CD4-positive, alpha-beta T cell treated with Interleukin-15 for 1 hour (primary cell): ENCODE data around the gene SOX9.
"Not testable (repeated sequence)": the region's sequence is repeated elsewhere in the genome, so short reads cannot be mapped to it uniquely, and the experiment has no call there.

ENCODE experiments used
- DNase-seq: peaks from one replicate; pipeline ENCODE4 v3.0.0-alpha.2; 2020

SOX9 gene

DNA sequence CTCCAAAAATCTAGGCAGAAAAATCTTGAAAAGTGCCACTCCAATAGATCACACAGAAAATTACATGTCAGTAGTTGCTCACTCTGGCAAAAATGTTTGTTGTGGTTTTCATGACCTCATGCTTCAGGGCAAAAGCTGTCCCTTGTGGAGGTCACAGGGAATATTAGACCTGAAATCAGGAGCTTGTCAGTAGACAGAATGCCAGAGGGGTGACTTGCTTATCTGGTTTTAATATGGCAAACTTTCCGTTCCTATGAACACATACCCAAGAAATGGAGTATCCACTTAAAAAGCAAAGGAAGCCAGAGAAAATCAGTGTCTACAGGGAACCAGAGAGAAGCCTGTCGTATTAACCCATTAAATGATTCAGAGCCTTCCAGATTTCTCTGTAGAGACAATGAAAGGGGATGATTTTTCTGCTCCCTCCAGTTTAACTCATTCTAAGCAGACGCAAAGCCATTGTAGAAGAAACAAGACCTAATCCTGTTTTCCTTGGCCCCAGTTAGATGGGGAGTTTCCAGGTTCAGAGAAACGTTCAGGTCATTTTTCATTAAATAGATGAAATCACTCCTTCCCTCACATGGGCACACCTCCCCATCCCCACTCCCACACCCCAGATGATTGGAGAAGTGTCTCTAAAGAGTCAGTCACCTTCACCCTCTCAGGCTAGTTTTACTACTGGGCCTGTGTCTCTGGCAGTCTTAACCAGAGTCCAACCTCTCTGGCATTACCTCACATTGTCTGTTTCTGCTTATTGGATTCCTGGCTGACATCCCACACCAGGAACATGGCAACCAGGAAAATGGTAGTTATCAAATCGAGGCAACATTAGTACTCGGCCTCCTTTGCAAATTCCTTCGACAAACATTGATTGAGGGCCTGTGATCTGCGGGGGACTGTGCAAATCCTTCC lies 6.0 kb downstream of the SOX9 start:
- no peak for DNase-seq

DNA sequence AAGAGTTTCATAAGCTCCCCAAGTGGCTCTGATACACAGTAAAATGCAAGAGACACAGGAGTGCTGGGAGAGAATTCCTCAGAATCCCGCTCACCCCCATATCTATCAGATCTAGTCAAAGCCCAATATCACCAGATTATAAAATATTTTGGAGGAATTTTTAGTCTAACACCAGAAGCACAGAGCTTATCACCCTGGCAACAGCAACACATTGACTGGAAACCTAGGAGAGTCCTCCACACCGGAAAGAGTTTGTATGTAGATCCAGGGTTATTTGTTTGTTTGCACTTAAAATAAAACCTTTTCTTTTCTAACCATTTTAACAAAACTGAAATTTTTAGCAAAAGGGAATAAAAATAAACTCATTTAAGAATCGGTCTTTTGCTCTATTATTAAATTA lies 7.2 kb downstream of the SOX9 start:
- DNase-seq = no peak

DNA sequence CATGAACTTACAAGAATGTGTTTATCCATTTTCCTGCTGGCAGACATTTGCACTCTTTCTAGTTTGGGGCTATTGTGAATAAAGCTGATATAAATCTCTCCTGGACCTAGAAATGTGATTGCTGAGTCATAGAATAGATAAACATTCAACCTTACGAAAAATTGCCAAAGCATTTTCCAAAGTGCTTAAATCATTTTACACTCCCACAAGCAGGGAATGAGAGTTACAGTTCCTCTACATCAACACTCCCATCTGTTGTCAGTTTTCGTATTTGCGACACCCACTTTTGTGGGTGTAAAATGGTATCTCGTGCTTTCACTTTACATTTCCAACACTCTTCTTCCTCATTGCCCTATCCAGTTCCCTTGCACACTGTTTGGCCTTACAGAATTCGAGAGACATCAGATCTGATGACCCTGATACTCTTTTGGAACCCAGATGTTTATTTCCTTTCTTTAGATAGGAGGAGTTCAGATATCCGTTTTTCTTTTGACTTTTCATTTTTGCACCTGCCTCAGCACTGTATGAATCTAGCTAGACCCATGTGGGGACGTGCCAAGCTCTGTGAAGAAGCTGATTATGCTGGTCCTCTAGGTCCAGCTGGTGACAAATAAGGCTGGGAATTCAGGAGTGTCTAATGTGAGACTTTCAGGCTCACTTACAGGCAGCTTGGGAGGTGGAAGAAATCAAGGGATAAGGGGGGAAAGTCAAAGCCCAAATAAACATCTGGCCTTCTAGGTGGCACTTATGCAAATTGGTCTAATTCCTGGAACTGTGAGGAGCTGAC lies 14.0 kb downstream of the SOX9 start:
- no peak for DNase-seq

DNA sequence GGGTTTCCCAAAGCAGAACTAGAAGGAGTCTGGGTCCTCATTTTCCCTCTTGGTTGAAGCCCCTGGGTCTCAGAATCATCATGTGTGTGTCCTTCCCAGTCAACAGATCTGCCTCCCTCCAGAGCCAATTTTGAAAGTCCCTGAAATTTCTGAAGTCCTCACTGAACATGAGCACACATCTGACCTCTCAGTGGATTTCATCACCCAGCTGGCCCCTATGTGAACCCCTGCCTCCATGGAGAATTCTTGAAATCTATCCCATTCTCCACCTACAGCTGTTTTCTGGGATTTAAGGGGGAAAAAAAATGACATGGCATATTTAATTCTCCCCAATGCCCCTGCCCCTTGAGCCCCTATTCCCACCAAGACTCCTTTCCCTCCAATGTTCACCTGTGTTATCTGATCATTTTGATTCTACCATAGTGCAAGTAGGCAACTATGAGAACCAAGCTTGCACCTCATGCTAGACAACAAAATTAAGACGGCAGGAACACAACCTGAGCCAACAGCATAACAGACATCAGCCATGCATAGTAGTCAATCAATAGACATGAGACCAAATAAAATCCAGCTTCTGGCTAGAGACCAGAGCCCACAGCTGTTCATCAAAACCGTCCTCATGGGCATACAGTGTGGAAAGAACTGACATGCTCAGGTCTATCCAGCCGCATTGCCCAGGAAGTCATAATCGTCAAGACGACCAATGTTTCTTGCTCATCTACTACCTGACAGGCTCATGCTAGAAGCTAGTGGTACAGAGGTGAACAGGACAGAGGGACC lies 14.9 kb downstream of the SOX9 start:
- DNase-seq = no peak

DNA sequence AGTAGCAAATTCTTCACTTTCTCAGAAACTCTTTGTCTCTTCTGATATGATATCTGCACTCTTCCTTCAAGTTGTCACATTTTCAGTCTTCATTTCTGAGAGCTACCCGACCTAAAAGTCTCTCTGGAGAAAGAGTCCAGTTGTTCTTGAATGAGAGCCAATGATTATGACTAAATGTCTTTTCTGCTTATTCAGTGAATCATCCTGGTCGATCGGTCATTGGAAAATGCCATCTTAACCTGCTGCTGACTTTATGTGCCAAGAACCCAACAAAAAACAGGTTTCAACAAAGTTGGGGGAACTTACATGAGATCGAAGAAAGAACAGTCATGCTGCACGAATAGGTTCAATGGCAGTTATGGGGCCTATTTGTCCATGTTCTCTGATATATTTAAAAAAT lies 15.9 kb downstream of the SOX9 start:
- DNase-seq = no peak

DNA sequence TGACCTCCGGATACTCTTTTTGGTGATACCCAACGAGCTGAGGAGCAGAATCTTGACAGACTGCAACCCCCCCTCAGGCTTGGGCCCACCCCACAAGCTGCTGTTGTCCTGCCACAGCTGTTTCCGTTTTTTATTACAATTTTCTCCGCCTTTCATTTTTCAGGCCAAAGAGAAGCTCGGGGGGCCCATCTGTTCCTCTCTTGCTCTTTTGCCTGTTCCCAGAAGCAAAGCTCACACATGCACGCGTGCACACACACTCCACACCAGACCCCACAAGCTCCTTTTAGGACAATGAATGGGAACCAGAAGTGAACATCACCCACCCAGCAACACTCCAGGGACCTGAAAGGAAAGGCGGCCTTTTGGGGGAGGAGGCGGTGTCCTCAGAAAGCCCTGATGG lies 16.3 kb downstream of the SOX9 start:
- DNase-seq = no peak

DNA sequence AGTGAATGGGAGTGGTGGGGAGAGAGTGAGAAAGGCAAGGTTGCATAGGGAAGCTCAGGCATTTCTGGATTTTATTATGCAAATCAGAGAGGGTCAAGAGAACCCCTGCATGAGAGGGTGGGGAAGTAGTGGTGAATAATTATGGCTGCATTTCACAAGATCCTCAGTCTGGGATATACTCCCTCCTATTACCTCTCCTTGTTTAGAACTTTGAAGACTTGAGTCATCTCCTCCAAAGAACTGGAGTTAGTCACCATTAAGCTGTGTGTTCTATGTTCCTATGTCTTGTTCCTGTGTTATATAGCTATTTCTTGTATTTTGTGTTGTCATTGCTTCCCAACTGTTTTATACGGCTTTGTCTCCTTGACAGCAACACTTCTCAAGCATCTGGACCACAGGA lies 18.4 kb downstream of the SOX9 start:
- no peak for DNase-seq

DNA sequence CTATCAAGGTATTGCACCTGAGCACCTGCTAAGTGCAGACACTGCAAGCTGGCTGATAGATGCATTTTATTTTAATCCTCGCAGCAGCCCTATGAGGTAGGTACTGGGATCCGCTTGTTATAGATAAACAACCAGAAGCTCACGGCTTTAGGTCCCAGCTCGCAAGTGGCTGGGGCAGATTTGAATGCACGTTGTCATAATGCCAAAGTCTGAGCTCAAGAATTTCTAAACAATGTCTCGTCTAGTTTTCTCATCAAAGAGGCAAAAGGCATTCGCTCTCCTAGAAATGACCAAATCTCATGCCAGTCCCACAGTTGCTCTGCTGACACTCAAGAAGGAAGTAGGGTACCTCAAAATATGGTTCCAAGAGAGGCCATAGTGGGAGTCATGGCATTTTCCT lies 20.5 kb downstream of the SOX9 start:
- no peak for DNase-seq

DNA sequence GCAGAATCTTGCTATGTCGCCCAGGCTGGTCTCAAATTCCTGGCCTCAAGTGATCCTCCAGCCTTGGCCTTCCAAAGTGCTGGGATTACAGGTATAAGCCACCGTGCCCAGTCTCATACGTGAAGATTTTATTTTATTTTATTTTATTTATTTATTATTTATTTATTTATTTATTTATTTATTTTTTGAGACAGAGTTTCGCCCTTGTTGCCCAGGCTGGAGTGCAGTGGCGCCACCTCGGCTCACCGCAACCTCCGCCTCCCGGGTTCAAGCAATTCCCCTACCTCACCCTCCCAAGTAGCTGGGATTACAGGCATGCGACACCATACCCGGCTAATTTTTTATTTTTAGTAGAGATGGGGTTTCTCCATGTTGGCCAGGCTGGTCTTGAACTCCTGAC lies 21.3 kb downstream of the SOX9 start:
- not testable (repeated sequence) for DNase-seq

DNA sequence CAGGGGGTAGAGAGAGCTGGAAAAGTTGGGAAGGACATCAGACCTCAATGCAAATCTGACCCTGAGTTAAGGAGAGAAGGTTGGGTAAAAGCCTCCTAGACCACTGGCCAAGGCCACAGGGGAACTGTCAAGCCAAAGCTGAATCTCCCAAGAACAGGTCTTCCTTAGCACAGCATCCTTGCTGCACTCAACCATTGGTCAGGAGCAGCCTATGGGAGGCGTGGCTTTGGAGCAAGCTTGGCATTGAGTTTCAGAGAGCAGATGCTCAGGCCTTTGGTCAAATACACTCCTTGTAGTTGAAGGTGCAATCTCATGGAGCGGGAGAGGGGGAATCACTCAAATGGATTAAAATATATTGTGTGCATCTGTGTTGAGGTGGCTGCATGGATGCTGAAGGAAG lies 21.8 kb downstream of the SOX9 start:
- DNase-seq = no peak

DNA sequence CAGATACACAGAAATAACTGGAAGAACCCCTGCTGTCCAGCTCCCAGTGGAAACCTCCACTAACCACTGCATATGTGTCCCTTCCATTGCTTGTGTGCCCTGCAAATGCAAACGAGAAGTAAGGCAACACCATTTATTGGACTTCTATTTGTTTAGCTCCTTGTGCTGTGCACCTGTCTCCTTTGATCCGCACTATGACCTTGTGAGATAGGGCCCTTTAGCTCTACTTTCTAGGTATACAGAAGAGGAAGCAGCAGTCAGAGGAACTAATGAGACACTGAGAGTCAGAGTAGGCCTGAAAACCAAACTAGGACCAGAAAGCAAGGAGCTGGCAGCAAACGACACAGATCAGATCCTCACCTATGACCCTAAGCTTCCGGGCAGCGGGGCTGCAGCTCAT lies 22.4 kb downstream of the SOX9 start:
- DNase-seq = no peak

DNA sequence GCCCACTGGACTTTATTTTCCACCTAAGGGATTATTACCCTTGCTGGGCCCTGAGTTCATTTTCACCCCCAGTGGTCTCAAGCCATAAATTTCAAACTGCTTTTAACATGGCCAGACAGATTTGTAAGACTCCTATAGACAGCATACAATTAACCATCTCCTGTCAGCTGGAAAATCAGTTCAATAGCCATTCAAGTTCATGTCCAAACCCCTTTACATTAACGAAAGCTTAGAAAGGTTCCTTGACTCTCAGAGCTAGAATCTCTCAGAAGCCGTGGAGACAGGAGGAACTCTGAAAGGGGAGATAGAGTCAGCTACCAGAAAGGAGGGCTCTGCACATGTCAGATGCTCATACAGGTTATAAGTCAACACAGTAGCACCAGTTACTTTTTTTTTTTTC lies 23.3 kb downstream of the SOX9 start:
- DNase-seq = no peak

DNA sequence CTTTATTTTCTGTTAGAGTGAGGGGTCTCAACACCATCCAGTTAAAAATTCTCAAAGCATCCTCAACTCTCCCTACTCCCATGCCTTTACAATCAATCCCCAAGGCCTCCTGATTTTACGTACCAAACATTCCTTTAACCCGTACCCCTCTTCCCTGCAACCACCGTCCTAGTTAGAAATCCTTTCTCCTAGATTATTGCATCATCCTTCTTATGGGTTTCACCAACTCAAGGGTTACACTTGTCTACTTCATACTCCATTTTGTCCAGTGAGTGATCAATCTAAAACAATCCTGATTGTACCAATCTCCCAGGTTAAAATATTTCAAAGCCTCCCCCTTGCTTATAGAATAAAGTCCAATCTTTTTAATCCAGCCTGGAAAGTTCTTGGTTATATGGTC lies 24.7 kb downstream of the SOX9 start:
- no peak for DNase-seq

DNA sequence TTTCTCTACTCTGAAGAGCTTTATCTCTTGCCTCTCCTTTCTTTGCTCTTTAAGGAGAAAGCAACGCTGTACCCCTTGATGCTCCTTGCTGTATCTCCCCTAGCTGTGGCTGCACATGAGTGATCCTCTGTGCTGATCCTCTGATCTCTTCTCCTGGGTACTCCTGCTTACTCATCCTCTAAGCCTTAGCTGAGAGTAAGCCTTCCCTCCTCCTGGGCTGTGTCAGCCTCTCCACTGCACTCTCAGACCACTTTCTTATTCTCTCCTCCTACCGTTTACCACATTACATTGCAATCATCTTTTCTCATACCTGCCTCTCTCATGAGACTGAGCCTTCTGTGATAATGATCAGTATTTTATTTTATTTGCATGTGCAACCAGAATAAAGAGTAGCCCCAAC lies 25.1 kb downstream of the SOX9 start:
- no peak for DNase-seq

DNA sequence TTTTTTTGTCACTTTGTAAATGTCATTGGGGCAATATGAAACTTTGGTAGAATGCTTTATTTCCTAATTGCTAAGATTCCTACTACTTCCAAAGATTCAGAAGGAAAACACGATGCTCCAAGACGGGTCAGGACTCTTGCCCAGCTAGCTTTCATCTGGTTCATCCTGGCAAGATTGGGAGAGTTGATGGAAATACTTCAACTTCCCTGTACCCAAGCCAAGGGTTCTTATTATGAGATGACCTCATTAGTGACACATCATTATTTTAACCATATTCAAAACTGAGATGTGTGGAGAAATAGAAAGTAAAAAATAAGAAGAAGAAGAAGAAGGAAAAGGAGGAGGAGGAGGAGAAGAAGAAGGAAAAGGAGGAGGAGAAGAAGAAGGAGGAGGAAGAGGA lies 25.6 kb downstream of the SOX9 start:
- no peak for DNase-seq

DNA sequence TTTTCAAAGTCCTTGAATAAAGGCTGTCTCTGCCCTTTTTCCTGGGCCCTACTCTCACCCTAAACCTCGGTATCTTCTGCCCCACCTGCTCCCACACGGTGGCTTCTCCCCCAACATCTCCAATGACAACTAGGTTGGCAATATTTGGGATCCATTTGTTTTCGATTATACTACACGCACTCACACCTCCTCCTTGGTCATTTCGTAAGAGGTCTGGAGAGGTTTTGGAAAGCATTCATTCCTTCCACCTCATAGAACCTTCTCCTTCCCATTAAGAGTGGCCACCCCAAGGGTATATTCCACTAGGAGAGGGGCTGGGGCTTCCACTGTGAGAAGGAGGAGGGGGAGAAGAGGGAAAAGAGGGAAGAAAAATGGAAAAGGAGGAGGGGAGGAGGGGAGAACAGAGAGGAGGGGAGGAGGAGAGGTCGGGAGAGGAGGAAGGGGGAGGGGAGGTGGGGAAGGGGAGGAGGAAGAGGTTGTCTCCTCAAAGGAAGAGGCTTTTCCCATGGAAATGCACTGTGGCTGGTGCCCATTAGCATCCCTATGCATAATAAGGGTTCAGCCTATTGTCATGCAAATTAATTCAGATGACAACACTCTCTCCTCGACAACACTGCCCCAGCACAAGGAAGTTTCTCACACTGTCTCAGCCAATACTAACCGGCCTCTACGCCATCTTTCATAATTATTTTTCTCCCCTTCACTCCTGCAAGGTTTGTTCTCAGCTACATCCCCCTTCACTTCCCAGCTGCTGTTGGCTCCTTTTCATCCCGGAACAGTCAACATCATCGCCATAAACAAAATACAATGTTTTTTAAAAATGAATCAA lies 30.0 kb downstream of the SOX9 start:
- DNase-seq = no peak

DNA sequence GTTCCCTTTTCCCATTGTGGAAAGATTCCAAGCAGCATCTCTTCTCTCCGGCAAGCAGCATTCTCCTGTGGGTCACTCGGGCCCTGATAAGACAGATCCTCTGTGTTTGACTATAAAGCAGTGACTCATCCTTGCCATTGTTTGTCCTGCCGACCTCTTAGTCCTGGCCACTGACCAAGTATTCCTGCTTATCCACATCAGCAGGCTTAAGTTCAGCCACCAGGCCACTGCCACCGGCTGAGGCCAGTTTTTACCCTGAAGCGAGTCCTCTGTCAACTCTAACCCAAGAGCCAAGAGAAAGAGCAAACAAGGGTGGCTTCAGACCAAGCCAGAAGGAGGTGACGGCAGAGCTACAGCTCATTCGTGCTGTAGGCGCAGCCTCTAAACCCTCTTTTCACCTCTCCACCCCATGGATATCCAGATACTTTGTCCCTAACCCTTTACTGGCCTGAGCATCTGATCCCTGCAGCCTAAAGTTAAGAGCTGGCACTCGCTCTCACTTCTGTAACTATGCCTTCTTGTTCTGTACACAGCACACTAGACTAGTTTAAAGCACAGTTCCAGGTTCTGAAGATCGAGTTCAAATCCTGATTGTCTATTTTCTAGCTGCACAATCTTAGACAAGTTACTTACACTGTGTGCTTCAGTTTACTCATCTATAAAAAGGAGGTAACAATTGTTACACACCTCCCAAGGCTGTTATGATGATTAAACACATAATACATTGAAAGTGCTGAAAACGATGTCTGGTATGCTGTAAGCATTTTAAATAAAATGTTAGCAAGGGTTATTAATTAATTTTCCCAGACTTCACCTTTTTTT lies 31.0 kb downstream of the SOX9 start:
- DNase-seq = no peak

DNA sequence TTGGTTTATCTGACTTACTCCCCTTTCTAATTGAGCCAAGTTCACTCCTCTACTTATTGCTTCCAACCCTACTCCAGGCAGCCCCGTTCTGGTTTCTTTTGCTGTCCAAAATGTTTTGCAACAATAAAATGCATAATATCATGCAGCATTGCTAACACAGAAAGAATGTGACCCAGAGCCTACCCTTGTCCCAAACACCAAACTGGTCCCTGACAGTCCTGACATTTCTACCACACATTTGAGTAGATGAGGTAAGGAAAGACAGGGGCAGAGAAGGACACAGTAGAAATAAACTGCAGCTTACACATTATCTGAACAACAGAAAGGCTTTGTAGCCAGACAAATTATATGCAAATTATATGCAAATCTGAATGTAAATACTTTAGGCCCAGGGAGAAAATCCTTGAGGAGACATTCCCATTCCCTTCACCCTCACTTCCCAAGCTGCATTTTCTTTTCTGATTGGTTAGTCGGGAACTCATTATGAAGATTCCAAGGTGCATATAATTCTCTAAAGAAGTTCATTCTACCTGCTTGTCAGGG lies 31.6 kb downstream of the SOX9 start:
- no peak for DNase-seq

DNA sequence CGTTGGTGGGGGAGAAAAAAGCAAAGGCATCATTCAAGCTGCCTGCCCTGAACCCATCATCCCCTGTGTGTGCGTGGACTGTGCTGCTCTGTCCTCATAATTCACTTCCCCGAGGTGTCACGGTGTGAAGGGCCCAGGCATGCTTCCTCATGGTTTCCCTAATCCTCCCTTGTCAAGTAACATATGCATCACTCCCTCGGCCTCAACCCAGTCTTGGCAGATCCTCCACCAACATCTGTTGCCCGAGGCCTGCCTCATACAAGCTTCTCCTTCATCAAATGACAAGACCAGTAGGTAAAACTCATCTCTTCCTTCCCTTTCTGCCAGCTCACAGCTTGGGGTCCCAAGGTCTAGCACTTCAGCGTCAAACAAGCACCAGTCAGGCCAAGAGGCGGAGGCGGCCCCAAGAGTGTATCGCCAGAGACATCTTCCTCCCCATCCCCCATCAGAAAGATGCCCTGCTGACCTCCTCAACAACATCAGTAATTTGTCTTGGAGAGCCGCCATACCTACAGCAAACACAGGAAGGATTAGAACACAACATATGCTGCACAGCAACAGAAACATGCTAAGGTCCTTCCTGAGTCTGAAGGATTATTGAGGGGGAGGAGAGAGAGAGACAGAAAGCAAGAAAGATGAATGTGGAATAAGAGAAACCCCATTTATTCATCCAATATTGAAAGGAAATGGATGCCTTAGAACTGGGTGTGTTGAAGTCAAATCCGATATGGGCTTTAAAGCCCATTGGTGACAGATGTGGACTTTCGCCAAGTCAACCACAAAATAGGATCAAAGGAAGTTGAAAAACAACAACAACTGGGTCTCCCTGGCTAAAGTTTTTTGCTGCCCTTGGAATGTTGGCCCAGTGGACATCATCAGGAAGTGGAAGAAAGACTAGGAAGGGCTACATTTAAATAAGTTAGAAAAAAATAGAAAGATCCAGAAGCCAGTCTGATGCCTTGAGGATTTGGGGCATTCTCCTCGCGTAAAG lies 38.4 kb downstream of the SOX9 start:
- DNase-seq = no peak

DNA sequence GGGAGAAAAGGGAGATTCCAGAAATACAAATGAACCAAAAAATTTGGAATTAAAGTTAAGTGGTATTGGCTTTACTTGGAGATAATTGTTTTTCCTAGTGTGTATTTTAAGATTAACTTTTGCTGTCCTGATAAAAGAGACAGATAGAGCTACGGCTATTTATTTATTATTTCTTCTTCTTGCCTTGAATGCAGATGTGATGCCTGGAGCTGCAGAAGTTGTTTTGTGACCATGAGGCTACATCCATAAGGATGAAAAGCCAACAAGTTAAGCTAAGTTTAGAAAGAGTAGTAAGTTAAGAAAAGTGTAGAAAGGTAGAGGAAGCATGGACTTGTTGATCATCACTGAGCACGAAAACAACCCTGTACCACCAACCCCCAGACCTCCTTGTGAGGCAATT lies 41.7 kb downstream of the SOX9 start:
- no peak for DNase-seq
